ENCODE data around the gene RTP3. TPM values are rescaled to one million over a fixed set of nuclear protein-coding genes. Genes with fewer than 3 reads are reported as not detected.

Gene RTP3
- total and polyA plus RNA-seq, 2 of the 8 experiments (the other 6 are each of a cell fraction or from before 2014, with no cell fraction given): 0.08 TPM; not detected in 1

DNA sequence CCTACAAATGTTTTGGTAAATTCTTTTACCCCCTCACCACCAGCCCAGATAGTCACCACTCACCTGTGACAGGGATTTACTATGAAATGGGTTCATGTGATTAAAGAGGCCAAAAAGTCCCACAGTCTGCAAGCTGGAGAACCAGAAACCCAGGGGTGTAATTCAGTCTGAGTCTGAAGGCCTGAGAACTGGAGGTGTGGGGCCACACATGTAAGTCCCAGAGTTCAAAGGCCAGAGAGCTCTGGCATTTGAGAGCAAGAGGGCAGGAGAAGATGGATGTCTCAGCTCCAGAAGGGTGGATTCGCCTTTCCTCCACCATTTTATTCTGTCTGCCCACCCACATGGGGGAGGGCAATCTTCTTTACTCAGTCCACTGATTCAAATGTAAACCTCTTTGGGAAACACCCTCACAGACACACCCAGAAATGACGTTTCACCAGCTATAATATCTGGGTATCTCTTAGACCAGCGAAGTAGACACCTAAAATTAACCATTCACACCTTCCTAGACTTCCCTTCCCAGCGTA lies 11.9 kb downstream of the RTP3 start:
- H3K36me3 ChIP-seq (ENCODE audit: control insufficient read depth in 2 of 4, insufficient read depth in 4 of 4, low read length in 3 of 4): no peaks in the 10 kb centered on the region
- no peak overlapping the region for H2AK5ac ChIP-seq (ENCODE audit: low read depth, low read length)
- no peak overlapping the region for H3K4me2 ChIP-seq (ENCODE audit: insufficient read depth in 1 of 2, low read depth in 2 of 2, low read length in 2 of 2)
- H2BK12ac ChIP-seq (ENCODE audit: low read depth, low read length): no peak overlapping the region
- no peak overlapping the region for H3K4me3 ChIP-seq (ENCODE audit: extremely low read depth in 1 of 4, insufficient read depth in 2 of 4, low read depth in 3 of 4, low read length in 4 of 4)
- no peaks in the 10 kb centered on the region for H4K20me1 ChIP-seq (replicated peaks in 1 of 2; ENCODE audit: control insufficient read depth in 1 of 2, insufficient read depth in 2 of 2, low read length in 2 of 2)
- ChIA-PET CTCF (ENCODE audit: partially characterized antibody) (interaction anchor here (1.1 to 1.9 kb wide), 5 partner anchors 8 to 73 kb away, joined by 3 to 8 read pairs (median 3); no protein-coding TSS in a partner anchor), POLR2A (ENCODE audit: partially characterized antibody) (interaction anchor here (0.9 to 1.6 kb wide), 4 partner anchors 13 to 66 kb away, joined by 3 to 6 read pairs (median 3); no protein-coding TSS in a partner anchor)
- H2BK20ac ChIP-seq (ENCODE audit: low read length): no peak overlapping the region
- no peak overlapping the region for H4K5ac ChIP-seq (ENCODE audit: insufficient read length, low read depth, low read length)
- H3K23me2 ChIP-seq (ENCODE audit: low read depth, low read length): no peaks in the 10 kb centered on the region
- H3K9ac ChIP-seq (replicated peaks in 1 of 4; ENCODE audit: extremely low read depth in 1 of 4, low read depth in 3 of 4, low read length in 3 of 4): no peak overlapping the region
- H3K79me2 ChIP-seq (ENCODE audit: control insufficient read depth in 1 of 2, insufficient read depth in 2 of 2, low read length in 2 of 2): no peaks in the 10 kb centered on the region
- no peak overlapping the region for H3K14ac ChIP-seq (ENCODE audit: insufficient read length)
- no peaks in the 10 kb centered on the region; a peak in 2 of 7 replicates for H3K27me3 ChIP-seq (replicated peaks in 1 of 4; ENCODE audit: control insufficient read depth in 3 of 4, extremely low read depth in 1 of 4, insufficient read depth in 3 of 4, low read length in 3 of 4)
- no peak overlapping the region for H2AFZ ChIP-seq (ENCODE audit: low read length)
- no peak overlapping the region for H2BK15ac ChIP-seq (ENCODE audit: low read length)
- FAIRE-seq: no peak
- H3K18ac ChIP-seq (ENCODE audit: extremely low read depth, low read length): no peak overlapping the region
- H3K27ac ChIP-seq (ENCODE audit: low read depth, low read length): no peak overlapping the region
- WGBS, 2 experiments (ENCODE audit: extremely low coverage in 1 of 2, insufficient coverage in 1 of 2, insufficient read length in 1 of 2, insufficient replicate concordance in 2 of 2, low coverage in 1 of 2, low lambda C conversion rate in 2 of 2, missing lambda C conversion rate in 1 of 2): 90% methylated on average over 4 of the region's 4 CpGs; no CpG with 5 or more reads in 1 of the 2 experiments
- H3K23ac ChIP-seq (ENCODE audit: insufficient read length): no peak overlapping the region
- H3K79me1 ChIP-seq (ENCODE audit: low read depth, low read length): no peaks in the 10 kb centered on the region
- H3K9me3 ChIP-seq (ENCODE audit: insufficient read depth in 2 of 2, low read depth in 1 of 2, low read length in 1 of 2): no peaks in the 10 kb centered on the region
- H3K4ac ChIP-seq (replicated peaks; ENCODE audit: insufficient read length, low read depth, low read length): no peak overlapping the region
- H3K56ac ChIP-seq (replicated peaks; ENCODE audit: insufficient read length, low read depth, low read length): no peak overlapping the region
- peaks cover 5 to 14% (median 8%) of the 10 kb centered on the region in 4 experiments for H3K4me1 ChIP-seq (replicated peaks in 1 of 4; ENCODE audit: control insufficient read depth in 3 of 4, insufficient read depth in 4 of 4, low read length in 3 of 4)
- peak overlapping the region; percentile 24 for H2BK120ac ChIP-seq (replicated peaks; ENCODE audit: low read depth, low read length)
- no peak overlapping the region for H2BK5ac ChIP-seq (ENCODE audit: low read depth, low read length)
- H4K8ac ChIP-seq (ENCODE audit: extremely low read depth, insufficient read depth, low read length): no peak overlapping the region
- no peak overlapping the region for H4K91ac ChIP-seq (replicated peaks; ENCODE audit: insufficient read length, low read length)
- no peak for DNase-seq (ENCODE audit: low read depth in 1 of 2, low spot score in 2 of 2)
- TF ChIP-seq CREB1 (IDR thresholded peaks at IDR 0.05): no peak
- TF ChIP-seq SIN3A (conservative IDR thresholded peaks at IDR 0.05 in 1 of 2, IDR thresholded peaks at IDR 0.05 in 1 of 2; ENCODE audit: low read depth in 1 of 2, low read length in 2 of 2): no peak
- no peak for TF ChIP-seq KDM4A (IDR thresholded peaks at IDR 0.05; ENCODE audit: low read depth, low read length, severe bottlenecking)
- TF ChIP-seq KDM1A (IDR thresholded peaks at IDR 0.05; ENCODE audit: borderline replicate concordance, low read length): no peak
- TF ChIP-seq PHF8 (conservative IDR thresholded peaks at IDR 0.05; ENCODE audit: low read depth, low read length): no peak
- no peak for TF ChIP-seq EGR1 (IDR thresholded peaks at IDR 0.05; ENCODE audit: borderline replicate concordance, low read depth, low read length)
- TF ChIP-seq, protein P1, sequence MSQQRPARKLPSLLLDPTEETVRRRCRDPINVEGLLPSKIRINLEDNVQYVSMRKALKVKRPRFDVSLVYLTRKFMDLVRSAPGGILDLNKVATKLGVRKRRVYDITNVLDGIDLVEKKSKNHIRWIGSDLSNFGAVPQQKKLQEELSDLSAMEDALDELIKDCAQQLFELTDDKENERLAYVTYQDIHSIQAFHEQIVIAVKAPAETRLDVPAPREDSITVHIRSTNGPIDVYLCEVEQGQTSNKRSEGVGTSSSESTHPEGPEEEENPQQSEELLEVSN (IDR thresholded peaks at IDR 0.05): no peak
- TF ChIP-seq SP4 (IDR thresholded peaks at IDR 0.05; ENCODE audit: low read length): no peak
- no peak for TF ChIP-seq CHD2 (IDR thresholded peaks at IDR 0.05; ENCODE audit: low read length)
- no peak for TF ChIP-seq BRCA1 (IDR thresholded peaks at IDR 0.05; ENCODE audit: low read depth, low read length)
- TF ChIP-seq TAF7 (optimal IDR thresholded peaks at IDR 0.05; ENCODE audit: borderline replicate concordance, low read depth, low read length): no peak
- no peak for TF ChIP-seq BCL11A (IDR thresholded peaks at IDR 0.05; ENCODE audit: low read depth in 2 of 2, low read length in 2 of 2)
- no peak for TF ChIP-seq FOSL1 (IDR thresholded peaks at IDR 0.05; ENCODE audit: insufficient read depth, low read depth, low read length)
- TF ChIP-seq SIX5 (IDR thresholded peaks at IDR 0.05; ENCODE audit: low read depth, low read length): no peak
